ENCODE data around the gene HIVEP2. TPM values are rescaled to one million over a fixed set of nuclear protein-coding genes. Genes with fewer than 3 reads are reported as not detected.

The HIVEP2 gene
- total and polyA plus RNA-seq, 2 donors (not counting 1 experiment from before 2014, with no cell fraction given): 5.0 to 14.4 TPM

GRCh38 chr6:142740449-142740848, 204.5 kb downstream of the HIVEP2 start:
- Histone ChIP-seq H3K4me2 (ENCODE audit: extremely low read depth, insufficient read depth, low read length) (no peak overlapping the region), H3K27ac (ENCODE audit: insufficient read depth, low read length) (no peak overlapping the region), H3K36me3 (ENCODE audit: control insufficient read depth, insufficient read depth, low read length) (no peaks in the 10 kb centered on the region), H3K4me1 (ENCODE audit: control insufficient read depth, extremely low read depth, insufficient read depth, low read length) (no peaks in the 10 kb centered on the region), H3K4me3 (replicated peaks in 1 of 4; ENCODE audit: control extremely low read depth in 1 of 4, insufficient read depth in 1 of 4, low read depth in 3 of 4, low read length in 4 of 4) (no peak overlapping the region), H2AFZ (ENCODE audit: low read length) (no peak overlapping the region), H3K9me3 (ENCODE audit: control insufficient read depth, insufficient read depth, low read depth, low read length) (no peaks in the 10 kb centered on the region), H3K27me3 (ENCODE audit: control insufficient read depth, insufficient read depth, low read length) (no peaks in the 10 kb centered on the region), H3K79me2 (ENCODE audit: control insufficient read depth, insufficient read depth, low read length) (no peaks in the 10 kb centered on the region), H3K9ac (ENCODE audit: insufficient read depth, low read length) (no peak overlapping the region), H4K20me1 (ENCODE audit: control insufficient read depth, extremely low read depth, insufficient read depth, low read length) (no peaks in the 10 kb centered on the region)
- TF ChIP-seq EZH2 (IDR thresholded peaks at IDR 0.05; ENCODE audit: low read length, missing control alignments) (no peak), CTCF (conservative IDR thresholded peaks at IDR 0.05 in 1 of 2, IDR thresholded peaks at IDR 0.05 in 1 of 2; ENCODE audit: low read depth in 1 of 2, low read length in 2 of 2) (no peak)
- DNase-seq (ENCODE audit: low read depth in 2 of 2): peak in 1 of 2 donors; percentile 44

- no peak overlapping the region for H3K4me2 ChIP-seq (ENCODE audit: extremely low read depth, insufficient read depth, low read length)
- no peaks in the 10 kb centered on the region for H3K36me3 ChIP-seq (ENCODE audit: control insufficient read depth, insufficient read depth, low read length)
- H3K79me2 ChIP-seq (ENCODE audit: control insufficient read depth, insufficient read depth, low read length): no peaks in the 10 kb centered on the region
- no peaks in the 10 kb centered on the region for H3K4me1 ChIP-seq (ENCODE audit: control insufficient read depth, extremely low read depth, insufficient read depth, low read length)
- H3K27ac ChIP-seq (ENCODE audit: insufficient read depth, low read length): no peak overlapping the region
- DNase-seq (ENCODE audit: low read depth in 2 of 2): no peak
- no peaks in the 10 kb centered on the region for H3K9me3 ChIP-seq (ENCODE audit: control insufficient read depth, insufficient read depth, low read depth, low read length)
- H3K27me3 ChIP-seq (ENCODE audit: control insufficient read depth, insufficient read depth, low read length): no peaks in the 10 kb centered on the region
- H2AFZ ChIP-seq (ENCODE audit: low read length): no peak overlapping the region
- no peak overlapping the region for H3K9ac ChIP-seq (ENCODE audit: insufficient read depth, low read length)
- TF ChIP-seq CTCF (conservative IDR thresholded peaks at IDR 0.05 in 1 of 2, IDR thresholded peaks at IDR 0.05 in 1 of 2; ENCODE audit: low read depth in 1 of 2, low read length in 2 of 2) (no peak), EZH2 (IDR thresholded peaks at IDR 0.05; ENCODE audit: low read length, missing control alignments) (no peak)
- H3K4me3 ChIP-seq (replicated peaks in 1 of 4; ENCODE audit: control extremely low read depth in 1 of 4, insufficient read depth in 1 of 4, low read depth in 3 of 4, low read length in 4 of 4): no peak overlapping the region
- H4K20me1 ChIP-seq (ENCODE audit: control insufficient read depth, extremely low read depth, insufficient read depth, low read length): no peaks in the 10 kb centered on the region
Measured at GRCh38 chr6:142738731-142739130, 206.2 kb downstream of the HIVEP2 start.

DNA sequence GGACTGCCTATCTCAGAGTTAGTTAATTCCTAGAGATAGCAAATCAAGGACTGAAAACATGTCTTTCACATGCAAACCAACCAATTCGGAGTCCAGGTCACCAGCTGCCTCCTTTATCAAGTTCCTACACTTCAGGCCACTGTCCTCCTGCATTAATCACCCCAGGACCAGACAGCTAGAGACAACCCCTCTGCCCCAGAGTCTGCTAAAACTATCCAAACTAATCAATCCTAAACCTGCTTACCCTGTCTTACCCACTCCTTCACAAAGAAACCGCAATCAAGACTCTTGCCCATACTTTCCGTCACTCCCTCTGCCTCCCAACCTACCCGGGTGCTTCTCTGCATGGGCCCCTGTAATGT, 207.0 kb downstream of the HIVEP2 start:
- Histone ChIP-seq H3K79me2 (ENCODE audit: control insufficient read depth, insufficient read depth, low read length) (no peaks in the 10 kb centered on the region), H3K4me3 (replicated peaks in 1 of 4; ENCODE audit: control extremely low read depth in 1 of 4, insufficient read depth in 1 of 4, low read depth in 3 of 4, low read length in 4 of 4) (no peak overlapping the region), H3K9ac (ENCODE audit: insufficient read depth, low read length) (no peak overlapping the region), H3K36me3 (ENCODE audit: control insufficient read depth, insufficient read depth, low read length) (no peaks in the 10 kb centered on the region), H3K4me2 (ENCODE audit: extremely low read depth, insufficient read depth, low read length) (no peak overlapping the region), H3K4me1 (ENCODE audit: control insufficient read depth, extremely low read depth, insufficient read depth, low read length) (no peaks in the 10 kb centered on the region), H3K27me3 (ENCODE audit: control insufficient read depth, insufficient read depth, low read length) (no peaks in the 10 kb centered on the region), H4K20me1 (ENCODE audit: control insufficient read depth, extremely low read depth, insufficient read depth, low read length) (no peaks in the 10 kb centered on the region), H2AFZ (ENCODE audit: low read length) (no peak overlapping the region), H3K9me3 (ENCODE audit: control insufficient read depth, insufficient read depth, low read depth, low read length) (no peaks in the 10 kb centered on the region), H3K27ac (ENCODE audit: insufficient read depth, low read length) (no peak overlapping the region)
- TF ChIP-seq CTCF (conservative IDR thresholded peaks at IDR 0.05 in 1 of 2, IDR thresholded peaks at IDR 0.05 in 1 of 2; ENCODE audit: low read depth in 1 of 2, low read length in 2 of 2) (no peak), EZH2 (IDR thresholded peaks at IDR 0.05; ENCODE audit: low read length, missing control alignments) (no peak)
- no peak for DNase-seq (ENCODE audit: low read depth in 2 of 2)

Measured in fibroblast of lung (primary cell).